Tibial nerve (tissue), 4 donors: Measurements from ENCODE around the gene PRKCE. TPM values are rescaled to one million over a fixed set of nuclear protein-coding genes. Genes with fewer than 3 reads are reported as not detected.
A peak's percentile ranks its signal among the peaks of the same experiment; 100 is the strongest.

Source experiments
- DNase-seq, 2 donors: peaks; one replicate each; pipeline ENCODE4 v3.0.0-alpha.2; 2019; ENCODE audit warnings: low spot score in 2 of 2
- H3K27ac ChIP-seq, 4 donors: fragments of 200-600 bp; sonication (generic) in 3 of 4; one replicate each; pipeline ENCODE4 v1.5.1; 2017 to 2019; ENCODE audit warnings: mild to moderate bottlenecking in 1 of 4
- H3K27me3 ChIP-seq, 2 donors: fragments of 200-600 bp; sonication (generic) in 1 of 2; one replicate each; pipeline versions ENCODE4 v1.5.1 to v1.6.0; 2017 to 2019
- H3K36me3 ChIP-seq, 3 donors: fragments of 200-600 bp; sonication (generic); one replicate each; pipeline ENCODE4 v1.5.1; 2018 to 2019
- H3K4me1 ChIP-seq, 4 donors: fragments of 200-600 bp; sonication (generic) in 3 of 4; one replicate each; pipeline ENCODE4 v1.5.1; 2017 to 2019
- H3K4me3 ChIP-seq, 4 donors: fragments of 200-600 bp; sonication (generic) in 3 of 4; one replicate each; pipeline ENCODE4 v1.5.1; 2017 to 2019; ENCODE audit warnings: mild to moderate bottlenecking in 1 of 4, moderate library complexity in 1 of 4
- H3K9me3 ChIP-seq, 4 donors: fragments of 200-600 bp; sonication (generic) in 3 of 4; one replicate each; pipeline ENCODE4 v1.5.1; 2017 to 2019
- CTCF ChIP-seq, 5 experiments: fragments of 200-600 bp in 3 of 5; fragments of 450-650 bp in 2 of 5; sonication (generic) in 3 of 5; IDR thresholded peaks; one replicate each; pipeline ENCODE4 v1.5.1; 2016 to 2019; ENCODE audit warnings: antibody characterized with exemption in 5 of 5, mild to moderate bottlenecking in 3 of 5, moderate library complexity in 2 of 5
- EP300 ChIP-seq, 2 donors: sonication (generic); formaldehyde crosslinking; IDR thresholded peaks; one replicate each; pipeline ENCODE4 v1.6.1; 2017; ENCODE audit warnings: antibody characterized with exemption in 2 of 2, mild to moderate bottlenecking in 1 of 2
- POLR2A ChIP-seq, 2 donors: fragments of 450-650 bp; IDR thresholded peaks; one replicate each; pipeline ENCODE4 v1.6.1; 2017; ENCODE audit warnings: antibody characterized with exemption in 2 of 2, mild to moderate bottlenecking in 2 of 2, moderate library complexity in 2 of 2
- WGBS, 2 donors: methylation state at CpG; one replicate each; pipeline ENCODE4 v1.1.5; 2018; 5-methylcytosine and 5-hydroxymethylcytosine counted together
- total RNA-seq, 4 donors: library from RNA; depleted of rRNA; stranded (reverse); fragments of >200 nt; gene quantifications; one replicate each; pipeline ENCODE4 v1.1.0, GENCODE V29; 2016

Gene PRKCE
- total RNA-seq, 4 donors from 2014 or later = 14.4 to 22.4 (median 17.9) TPM

GRCh38 chr2:46130511-46130910 is 479.0 kb downstream of the PRKCE start:
- no peaks in the 10 kb centered on the region for H3K36me3 ChIP-seq
- DNase-seq = no peak
- no peaks in the 10 kb centered on the region for H3K9me3 ChIP-seq
- H3K4me3 ChIP-seq = no peak overlapping the region
- no peak overlapping the region for H3K27ac ChIP-seq
- peaks cover 0 to 19% (median 4%) of the 10 kb centered on the region in 4 donors for H3K4me1 ChIP-seq
- no peak for TF ChIP-seq CTCF (IDR thresholded peaks at IDR 0.05)
- TF ChIP-seq POLR2A (IDR thresholded peaks at IDR 0.05) = no peak
- no peak for TF ChIP-seq EP300 (IDR thresholded peaks at IDR 0.05)
- WGBS, 2 donors = 92 to 95% methylated on average over 4 of the region's 4 CpGs
- H3K27me3 ChIP-seq = no peaks in the 10 kb centered on the region

GRCh38 chr2:46132996-46133395 is 481.5 kb downstream of the PRKCE start:
- no peak for TF ChIP-seq CTCF (IDR thresholded peaks at IDR 0.05)
- TF ChIP-seq POLR2A (IDR thresholded peaks at IDR 0.05) = no peak
- TF ChIP-seq EP300 (IDR thresholded peaks at IDR 0.05) = no peak
- no peak overlapping the region for H3K27ac ChIP-seq
- peaks cover 0 to 31% (median 10%) of the 10 kb centered on the region in 4 donors for H3K4me1 ChIP-seq

DNA sequence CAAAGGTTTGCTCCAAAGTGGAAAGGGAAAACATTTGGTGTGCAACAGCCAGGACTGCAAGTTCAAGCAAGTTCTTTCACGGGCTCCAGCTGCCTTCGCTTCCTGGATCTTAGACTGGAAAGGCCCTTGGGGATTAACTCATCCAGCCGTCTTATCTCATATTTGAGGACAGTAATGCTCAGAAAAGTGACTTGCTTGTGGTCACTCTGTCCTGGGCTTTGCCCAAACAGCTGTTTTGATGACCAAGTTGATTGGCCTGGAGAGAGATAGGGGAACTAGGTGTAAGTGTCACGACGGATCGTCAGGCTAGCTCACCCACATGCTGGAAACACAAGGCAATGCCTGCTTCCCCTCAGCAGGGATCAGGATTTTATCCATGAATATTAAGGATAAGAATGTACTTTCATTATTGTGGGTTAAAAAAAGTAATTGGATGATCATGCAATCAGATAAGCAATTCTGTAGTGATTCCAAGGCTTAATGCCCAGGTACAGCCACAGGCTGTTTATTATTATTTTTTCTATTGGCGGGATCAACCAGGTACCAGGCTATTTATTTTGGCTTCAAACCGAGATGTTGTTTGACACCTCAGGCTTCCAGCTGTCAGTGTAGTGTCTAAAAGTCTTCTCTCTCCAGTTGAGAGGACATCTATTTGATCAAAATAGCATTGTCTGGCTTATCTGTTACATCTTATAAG is 483.2 kb downstream of the PRKCE start:
- peak in 1 of 2 donors; percentile 54 for DNase-seq
- peaks cover 0 to 31% (median 10%) of the 10 kb centered on the region in 4 donors for H3K4me1 ChIP-seq
- peak overlapping the region in 1 of 4 donors; percentile 64 for H3K27ac ChIP-seq
- no peaks in the 10 kb centered on the region for H3K36me3 ChIP-seq
- WGBS, 2 donors = 59 to 67% methylated on average over 8 of the region's 8 CpGs
- no peak overlapping the region for H3K4me3 ChIP-seq
- no peak for TF ChIP-seq CTCF (IDR thresholded peaks at IDR 0.05)
- no peak for TF ChIP-seq POLR2A (IDR thresholded peaks at IDR 0.05)
- peak in 1 of 2 donors; percentile 44 for TF ChIP-seq EP300 (IDR thresholded peaks at IDR 0.05)
- H3K27me3 ChIP-seq = no peaks in the 10 kb centered on the region
- H3K9me3 ChIP-seq = no peaks in the 10 kb centered on the region

More at GRCh38 chr2:46132996-46133395, 481.5 kb downstream of the PRKCE start:
- no peak for DNase-seq
- H3K27me3 ChIP-seq = no peaks in the 10 kb centered on the region
- H3K9me3 ChIP-seq = no peaks in the 10 kb centered on the region
- H3K36me3 ChIP-seq = no peaks in the 10 kb centered on the region
- H3K4me3 ChIP-seq = no peak overlapping the region
- WGBS, 2 donors = 97 to 99% methylated on average over 8 of the region's 8 CpGs

DNA sequence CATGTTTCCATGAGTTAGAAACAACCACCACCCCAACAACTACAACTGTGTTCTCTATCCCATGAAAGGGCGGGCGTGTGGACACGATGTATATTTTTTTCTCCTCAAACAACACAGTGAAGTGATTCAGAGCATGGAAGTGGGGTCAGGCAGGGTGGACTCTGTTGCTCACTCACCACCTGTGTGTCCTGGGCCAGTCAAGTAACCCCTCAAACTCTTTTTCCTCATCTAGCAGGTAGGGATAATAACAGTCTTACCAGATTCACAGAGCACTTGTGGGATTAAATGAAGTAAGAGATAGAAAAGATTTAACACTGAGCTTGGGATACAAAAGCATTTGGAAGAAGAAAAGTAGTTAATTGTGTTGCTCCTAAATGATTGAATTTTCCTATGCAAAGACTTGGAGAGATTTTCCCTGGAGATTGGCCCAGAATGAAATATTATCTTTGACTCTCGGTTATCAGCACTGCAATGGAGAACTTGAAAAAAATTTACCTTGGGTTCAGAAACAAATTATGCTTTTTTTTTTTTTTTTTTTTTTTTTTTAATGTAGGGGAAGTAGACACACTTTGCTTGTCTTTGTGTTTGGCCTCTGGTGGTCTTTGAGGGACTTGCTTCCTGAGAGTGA is 483.9 kb downstream of the PRKCE start:
- no peak for DNase-seq
- Histone ChIP-seq H3K4me1 (peaks cover 0 to 31% (median 10%) of the 10 kb centered on the region in 4 donors), H3K36me3 (no peaks in the 10 kb centered on the region), H3K4me3 (no peak overlapping the region), H3K27ac (peak overlapping the region in 1 of 4 donors; percentile 64), H3K27me3 (no peaks in the 10 kb centered on the region), H3K9me3 (no peaks in the 10 kb centered on the region)
- no peak for TF ChIP-seq CTCF (IDR thresholded peaks at IDR 0.05)
- no peak for TF ChIP-seq POLR2A (IDR thresholded peaks at IDR 0.05)
- TF ChIP-seq EP300 (IDR thresholded peaks at IDR 0.05) = no peak
- WGBS, 2 donors = 69 to 73% methylated on average over 4 of the region's 4 CpGs

DNA sequence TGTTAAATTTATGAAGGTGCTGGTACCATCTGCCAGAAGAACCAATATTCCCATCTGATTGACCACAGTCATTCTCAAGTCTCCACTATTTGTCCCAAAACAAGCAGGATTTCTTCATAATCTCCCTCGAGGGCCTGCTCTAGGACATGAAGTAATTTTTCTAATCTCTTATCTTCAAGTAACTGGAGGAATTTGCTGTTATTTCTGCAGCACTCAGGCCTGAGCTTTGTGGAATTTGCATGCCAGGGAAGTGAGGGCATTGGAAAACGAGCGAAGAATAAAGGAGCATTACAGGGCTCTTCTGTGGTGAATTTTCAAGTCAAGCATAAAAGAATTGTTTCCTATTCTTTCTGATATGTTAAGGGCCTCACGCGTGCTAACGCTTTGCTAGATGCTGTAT is 484.5 kb downstream of the PRKCE start:
- no peaks in the 10 kb centered on the region for H3K9me3 ChIP-seq
- no peak overlapping the region for H3K4me3 ChIP-seq
- H3K4me1 ChIP-seq = peaks cover 0 to 31% (median 10%) of the 10 kb centered on the region in 4 donors
- TF ChIP-seq POLR2A (IDR thresholded peaks at IDR 0.05) (no peak), EP300 (IDR thresholded peaks at IDR 0.05) (peak in 1 of 2 donors; percentile 62), CTCF (IDR thresholded peaks at IDR 0.05) (no peak)
- no peaks in the 10 kb centered on the region for H3K36me3 ChIP-seq
- DNase-seq = peak in 1 of 2 donors; percentile 43
- H3K27me3 ChIP-seq = no peaks in the 10 kb centered on the region
- H3K27ac ChIP-seq = peak overlapping the region; percentile 13 to 64 (median 30)
- 47 to 52% methylated on average over 6 of the region's 6 CpGs for WGBS, 2 donors
